ENCODE results near the gene ITGA1. TPM values are rescaled to one million over a fixed set of nuclear protein-coding genes. Genes with fewer than 3 reads are reported as not detected.

Gene ITGA1
- total and polyA plus RNA-seq, 2 of the 8 experiments (the other 6 are each of a cell fraction or from before 2014, with no cell fraction given) = 2.3 to 9.0 TPM

DNA sequence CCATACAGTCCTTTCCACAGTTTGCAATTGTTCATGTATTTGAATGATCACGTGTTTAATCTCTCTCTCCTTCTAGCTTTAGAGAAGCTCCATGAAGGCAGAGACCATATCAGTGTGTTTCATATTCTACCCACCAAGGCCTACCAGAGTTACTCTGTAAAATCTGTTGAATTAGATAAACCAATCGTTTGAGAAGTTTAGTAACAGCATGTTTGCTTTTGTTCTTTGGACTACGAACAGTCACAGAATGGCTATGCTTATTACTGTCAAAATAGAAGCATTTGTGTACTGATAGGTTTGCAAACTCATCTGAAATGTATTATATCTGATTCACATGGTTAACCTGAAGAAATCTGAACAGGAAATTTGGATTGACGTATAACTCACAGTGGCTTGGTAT is 93.8 kb downstream of the ITGA1 start:
- H2BK12ac ChIP-seq (ENCODE audit: low read depth, low read length) = no peak overlapping the region
- no peak for FAIRE-seq
- POLR2A ChIA-PET (ENCODE audit: partially characterized antibody) = no interaction called here

More for the DNA sequence above, 93.8 kb downstream of the ITGA1 start:
- Histone ChIP-seq H3K4ac (replicated peaks; ENCODE audit: insufficient read length, low read depth, low read length) (no peak overlapping the region), H3K23me2 (ENCODE audit: low read depth, low read length) (no peaks in the 10 kb centered on the region), H3K14ac (ENCODE audit: insufficient read length) (no peak overlapping the region), H3K4me1 (replicated peaks in 1 of 4; ENCODE audit: control insufficient read depth in 3 of 4, insufficient read depth in 4 of 4, low read length in 3 of 4) (no peaks in the 10 kb centered on the region), H2BK120ac (replicated peaks; ENCODE audit: low read depth, low read length) (no peak overlapping the region), H4K91ac (replicated peaks; ENCODE audit: insufficient read length, low read length) (no peak overlapping the region), H3K9me3 (ENCODE audit: insufficient read depth in 2 of 2, low read depth in 1 of 2, low read length in 1 of 2) (no peaks in the 10 kb centered on the region), H2AK5ac (ENCODE audit: low read depth, low read length) (no peak overlapping the region), H3K79me2 (ENCODE audit: control insufficient read depth in 1 of 2, insufficient read depth in 2 of 2, low read length in 2 of 2) (no peaks in the 10 kb centered on the region), H3K36me3 (ENCODE audit: control insufficient read depth in 2 of 4, insufficient read depth in 4 of 4, low read length in 3 of 4) (no peaks in the 10 kb centered on the region), H3K27ac (ENCODE audit: low read depth, low read length) (no peak overlapping the region), H3K9ac (replicated peaks in 1 of 4; ENCODE audit: extremely low read depth in 1 of 4, low read depth in 3 of 4, low read length in 3 of 4) (no peak overlapping the region), H4K20me1 (replicated peaks in 1 of 2; ENCODE audit: control insufficient read depth in 1 of 2, insufficient read depth in 2 of 2, low read length in 2 of 2) (no peaks in the 10 kb centered on the region), H2BK5ac (ENCODE audit: low read depth, low read length) (no peak overlapping the region), H3K56ac (replicated peaks; ENCODE audit: insufficient read length, low read depth, low read length) (no peak overlapping the region), H3K4me2 (ENCODE audit: insufficient read depth in 1 of 2, low read depth in 2 of 2, low read length in 2 of 2) (no peak overlapping the region), H4K8ac (ENCODE audit: extremely low read depth, insufficient read depth, low read length) (no peak overlapping the region), H2BK20ac (ENCODE audit: low read length) (no peak overlapping the region), H3K23ac (ENCODE audit: insufficient read length) (no peak overlapping the region), H2AFZ (ENCODE audit: low read length) (no peak overlapping the region), H3K79me1 (ENCODE audit: low read depth, low read length) (no peaks in the 10 kb centered on the region), H4K5ac (ENCODE audit: insufficient read length, low read depth, low read length) (no peak overlapping the region), H3K27me3 (replicated peaks in 1 of 4; ENCODE audit: control insufficient read depth in 3 of 4, extremely low read depth in 1 of 4, insufficient read depth in 3 of 4, low read length in 3 of 4) (no peaks in the 10 kb centered on the region), H3K4me3 (ENCODE audit: extremely low read depth in 1 of 4, insufficient read depth in 2 of 4, low read depth in 3 of 4, low read length in 4 of 4) (no peak overlapping the region), H2BK15ac (ENCODE audit: low read length) (no peak overlapping the region), H3K18ac (ENCODE audit: extremely low read depth, low read length) (no peak overlapping the region)
- DNase-seq (ENCODE audit: low read depth in 1 of 2, low spot score in 2 of 2) = no peak
- 92% methylated on average over 4 of the region's 4 CpGs; no CpG with 5 or more reads in 1 of the 2 experiments for WGBS, 2 experiments (ENCODE audit: extremely low coverage in 1 of 2, insufficient coverage in 1 of 2, insufficient read length in 1 of 2, insufficient replicate concordance in 2 of 2, low coverage in 1 of 2, low lambda C conversion rate in 2 of 2, missing lambda C conversion rate in 1 of 2)
- TF ChIP-seq GABPA (IDR thresholded peaks at IDR 0.05; ENCODE audit: borderline replicate concordance, insufficient read depth, low read length) (no peak), SIRT6 (IDR thresholded peaks at IDR 0.05; ENCODE audit: low read length) (no peak), EGR1 (IDR thresholded peaks at IDR 0.05; ENCODE audit: borderline replicate concordance, low read depth, low read length) (no peak)
- TF ChIP-seq, protein P1, sequence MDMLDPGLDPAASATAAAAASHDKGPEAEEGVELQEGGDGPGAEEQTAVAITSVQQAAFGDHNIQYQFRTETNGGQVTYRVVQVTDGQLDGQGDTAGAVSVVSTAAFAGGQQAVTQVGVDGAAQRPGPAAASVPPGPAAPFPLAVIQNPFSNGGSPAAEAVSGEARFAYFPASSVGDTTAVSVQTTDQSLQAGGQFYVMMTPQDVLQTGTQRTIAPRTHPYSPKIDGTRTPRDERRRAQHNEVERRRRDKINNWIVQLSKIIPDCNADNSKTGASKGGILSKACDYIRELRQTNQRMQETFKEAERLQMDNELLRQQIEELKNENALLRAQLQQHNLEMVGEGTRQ (IDR thresholded peaks at IDR 0.05; ENCODE audit: low read length) = no peak
- CTCF ChIA-PET (ENCODE audit: partially characterized antibody) = interaction anchor here (0.6 to 1.6 kb wide), 2 partner anchors 49 to 57 kb away, joined by 3 read pairs; no protein-coding TSS in a partner anchor
